DMS79 (cell line): ENCODE measurements around the gene PIGP.
"Not testable (repeated sequence)": the region's sequence is repeated elsewhere in the genome, so short reads cannot be mapped to it uniquely, and the experiment has no call there.

Source experiments
- DNase-seq: peaks from one replicate; lab custom pipeline; 2025; lab: John Stamatoyannopoulos, UW

PIGP gene

DNA sequence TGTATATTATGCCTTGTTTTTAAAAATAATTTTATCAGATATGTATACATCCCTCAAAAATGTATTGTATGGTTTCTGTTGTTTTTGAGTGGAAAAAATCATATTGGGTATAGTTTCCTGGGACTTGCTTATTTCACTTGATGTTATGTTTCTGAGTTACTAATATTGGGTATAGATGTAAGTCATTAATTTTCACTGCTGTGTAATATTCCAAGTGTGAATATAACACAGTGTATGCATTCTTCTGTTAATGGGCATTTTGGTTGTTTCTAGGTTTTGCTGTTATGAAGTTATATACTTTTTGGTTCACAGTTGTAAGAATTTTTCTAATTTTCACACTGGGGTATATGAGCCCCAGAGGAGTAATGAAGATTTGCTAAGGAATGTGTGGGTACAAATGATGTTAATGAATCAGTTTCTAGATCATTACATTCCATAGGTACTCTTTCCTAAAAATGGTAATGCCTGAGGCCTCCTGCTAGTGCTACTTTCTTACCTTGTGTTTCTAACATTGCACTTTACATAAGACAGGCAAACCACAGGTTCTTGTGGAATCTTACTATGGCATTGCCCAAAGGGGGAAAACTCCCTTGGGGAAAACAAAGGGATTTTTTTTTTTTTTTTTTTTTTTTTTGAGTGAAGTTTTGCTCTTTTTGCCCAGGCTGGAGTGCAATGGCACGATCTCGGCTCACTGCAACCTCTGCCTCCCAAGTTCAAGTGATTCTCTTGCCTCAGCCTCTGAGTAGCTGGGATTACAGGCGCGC is 3.4 kb upstream of the PIGP start:
- DNase-seq = no peak

DNA sequence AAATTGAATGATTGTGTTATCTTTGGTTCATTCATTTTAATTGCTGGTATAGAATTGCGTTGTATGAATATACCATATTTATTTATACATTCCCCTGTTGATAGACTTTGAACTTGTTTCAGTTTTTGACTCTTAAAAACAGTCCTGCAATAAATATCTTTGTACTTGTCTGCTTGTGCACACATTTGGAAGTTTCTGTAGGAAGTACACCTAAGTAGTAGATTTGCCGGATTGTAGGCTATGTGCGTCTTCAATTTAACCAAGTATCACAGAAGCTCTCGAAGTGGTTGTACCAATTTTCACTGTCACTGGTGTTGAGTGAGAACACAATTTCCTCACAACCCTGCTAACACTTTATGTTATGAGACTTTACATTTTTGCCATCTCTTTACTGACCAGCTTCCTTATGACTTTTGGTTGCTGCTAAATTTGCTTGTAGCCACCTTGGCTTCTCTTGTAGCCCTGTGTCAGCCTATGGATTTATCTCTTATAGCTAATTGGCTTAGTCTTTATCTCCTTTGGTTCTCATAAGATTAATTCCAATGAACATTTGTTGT is 2.4 kb upstream of the PIGP start:
- DNase-seq = no peak

DNA sequence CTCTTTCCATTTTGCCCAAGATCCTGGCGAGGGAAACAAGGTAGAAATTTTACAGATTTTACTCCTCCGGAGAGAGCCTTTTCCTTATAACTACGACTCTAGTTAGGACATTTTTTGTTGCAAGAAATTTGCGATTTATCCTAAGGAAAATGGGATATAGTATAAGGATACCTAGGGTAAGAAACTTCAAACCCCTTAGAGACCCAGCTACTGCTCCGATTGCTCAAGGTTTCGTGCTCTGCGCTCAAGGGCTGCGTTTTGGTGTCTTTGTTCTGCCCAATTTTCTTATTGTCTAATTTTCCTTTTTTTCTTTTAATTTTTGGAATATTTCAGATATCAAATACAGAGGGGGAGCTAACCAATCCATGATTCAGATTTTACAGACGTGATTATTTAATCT is 1.7 kb upstream of the PIGP start:
- no peak for DNase-seq

DNA sequence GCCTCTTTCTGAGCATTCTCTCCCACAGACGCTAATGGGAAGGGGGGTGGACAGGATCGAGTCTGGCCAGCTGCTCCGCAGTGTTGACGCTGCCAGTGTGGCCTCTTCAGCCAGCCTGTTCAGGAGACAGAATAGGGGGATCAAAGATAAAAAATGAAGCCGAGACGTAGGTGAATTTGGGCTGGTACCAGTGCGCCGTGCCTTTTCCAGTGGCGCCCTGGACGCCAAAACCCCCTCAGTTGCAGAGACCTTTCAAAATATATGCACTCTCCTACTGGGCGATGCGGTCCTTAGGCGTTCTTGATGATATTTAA is 1.3 kb upstream of the PIGP start:
- no peak for DNase-seq

DNA sequence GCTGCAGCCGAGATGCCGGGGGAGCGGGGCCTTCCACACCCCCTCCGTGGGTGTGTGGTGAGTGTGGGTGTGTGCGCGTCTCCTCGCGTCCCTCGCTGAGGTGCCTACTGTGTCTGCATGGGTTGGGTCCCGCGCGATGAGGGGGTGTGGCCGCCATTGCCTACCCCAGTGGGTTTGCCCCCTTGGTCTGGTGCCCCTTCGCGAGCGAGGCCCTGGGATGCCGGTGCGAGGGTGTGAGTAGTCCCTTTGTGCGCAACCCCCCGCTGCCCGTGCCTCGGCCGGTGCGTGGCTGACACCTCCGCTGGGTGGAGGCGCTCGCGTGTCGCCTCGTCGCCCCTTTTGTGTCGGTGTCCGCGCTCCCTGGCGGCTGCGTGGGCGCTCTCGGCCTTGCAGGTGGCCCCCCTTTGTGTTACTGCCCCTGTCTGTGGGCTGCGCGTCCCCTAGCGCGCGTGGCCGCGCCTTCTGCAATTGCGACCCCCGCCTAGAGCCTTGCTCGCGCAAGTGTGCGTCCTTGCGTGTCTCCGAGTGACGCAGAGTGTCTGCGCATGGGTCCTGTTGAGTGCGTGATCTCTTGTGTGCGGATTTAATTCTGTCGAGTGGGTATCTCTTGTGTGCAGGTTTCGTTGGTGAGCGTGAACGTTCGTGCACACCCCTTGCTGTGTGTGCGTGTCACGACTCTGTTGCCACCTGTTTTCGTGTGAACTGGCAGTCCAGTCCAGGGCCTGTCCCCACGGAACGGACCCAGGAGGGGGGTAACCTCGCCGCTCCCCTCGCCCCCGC is 736 bp upstream of the PIGP start:
- peak; percentile 39 for DNase-seq

DNA sequence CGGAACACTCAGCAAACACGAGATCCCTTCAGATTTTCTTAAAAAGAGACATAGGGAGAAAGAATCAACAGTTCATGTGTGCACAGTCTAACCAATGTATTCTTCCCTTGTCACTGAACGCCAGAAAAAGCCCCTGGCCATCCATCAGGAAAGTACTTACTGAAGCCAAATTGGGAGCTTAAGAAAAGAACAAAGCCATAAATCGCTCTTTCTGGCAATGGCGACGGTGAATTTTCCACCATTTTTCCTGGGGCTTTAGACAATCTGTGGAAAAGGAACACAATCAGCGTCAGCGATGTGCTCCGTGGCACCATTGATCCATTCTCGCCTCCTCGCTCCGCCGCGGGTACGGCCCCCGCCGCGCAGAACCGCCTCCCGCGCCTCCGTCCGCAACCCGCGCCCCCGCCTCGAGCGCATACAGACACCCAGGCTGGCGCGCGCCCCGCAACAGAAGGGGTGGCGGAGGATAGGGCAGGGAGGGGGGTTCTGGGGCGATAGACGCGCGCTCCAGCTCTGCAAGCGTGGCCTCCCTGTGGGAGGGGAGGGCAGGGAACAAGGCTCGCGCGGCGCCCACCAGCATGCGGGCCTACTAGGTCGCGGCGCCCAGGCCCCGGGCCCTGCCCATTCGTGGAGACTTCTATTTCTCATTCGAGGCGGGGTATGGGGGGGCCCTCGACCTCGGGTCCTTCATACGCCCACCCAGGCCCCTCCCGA is 440 bp downstream of the PIGP start:
- peak; percentile 77 for DNase-seq

DNA sequence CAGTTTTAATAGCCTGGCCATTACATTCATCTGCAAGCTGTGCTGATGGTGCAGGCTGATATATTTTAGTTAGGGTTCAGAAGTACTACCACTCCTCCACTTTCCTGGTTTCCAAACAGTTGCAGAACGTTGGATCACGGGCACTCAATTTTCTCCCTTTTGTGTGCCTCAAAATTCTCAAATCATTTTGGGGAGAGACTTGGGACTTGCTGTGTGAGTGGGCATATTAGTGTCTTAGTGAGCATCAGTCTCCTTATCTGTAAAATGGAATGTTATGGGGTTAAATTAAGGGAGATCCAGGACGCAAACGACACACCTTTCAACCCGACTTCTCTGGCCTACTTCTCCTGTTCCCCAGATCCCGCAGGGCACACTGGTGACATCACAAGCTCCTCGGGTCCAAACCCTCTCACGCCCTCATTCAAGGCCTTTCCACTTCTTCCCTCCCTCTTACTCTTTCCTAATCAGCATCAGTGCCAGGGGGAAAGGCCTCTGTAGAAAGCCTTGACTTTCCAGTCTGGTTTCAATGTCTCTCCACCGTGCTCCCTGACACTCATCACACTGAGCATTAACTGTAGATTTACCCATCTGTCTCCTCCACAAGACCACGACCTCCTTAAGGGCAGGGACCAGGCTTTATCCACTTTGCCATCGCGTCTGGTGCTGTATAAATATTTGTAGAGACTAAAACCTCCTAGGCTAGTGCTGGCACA is 1.2 kb downstream of the PIGP start:
- peak; percentile 57 for DNase-seq

DNA sequence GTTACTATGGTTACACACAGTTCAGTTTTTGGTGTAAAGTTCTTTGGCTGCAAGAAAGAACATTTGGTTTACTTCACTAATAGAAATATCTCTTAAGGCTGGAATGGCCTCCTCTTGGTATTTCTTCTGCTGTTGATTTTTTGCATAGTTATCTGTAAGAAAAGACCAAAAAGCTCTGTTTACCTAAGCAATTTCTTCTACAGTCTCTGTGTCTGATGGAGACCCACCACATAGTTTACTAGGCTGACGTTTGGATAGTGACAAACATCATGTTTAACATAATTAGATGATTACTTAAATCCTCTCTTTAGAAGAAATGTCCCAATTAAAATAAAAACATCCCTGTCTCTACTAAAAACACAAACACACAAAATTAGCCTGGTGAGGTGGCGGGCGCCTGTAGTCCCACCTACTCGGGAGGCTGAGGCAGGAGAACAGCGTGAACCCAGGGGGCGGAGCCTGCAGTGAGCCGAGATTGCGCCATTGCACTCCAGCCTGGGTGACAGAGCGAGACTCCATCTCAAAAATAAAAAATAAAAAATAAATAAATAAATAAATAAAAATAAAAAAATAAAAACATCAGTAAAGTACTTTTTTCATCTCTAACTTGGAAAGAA is 7.2 kb downstream of the PIGP start:
- no peak for DNase-seq

DNA sequence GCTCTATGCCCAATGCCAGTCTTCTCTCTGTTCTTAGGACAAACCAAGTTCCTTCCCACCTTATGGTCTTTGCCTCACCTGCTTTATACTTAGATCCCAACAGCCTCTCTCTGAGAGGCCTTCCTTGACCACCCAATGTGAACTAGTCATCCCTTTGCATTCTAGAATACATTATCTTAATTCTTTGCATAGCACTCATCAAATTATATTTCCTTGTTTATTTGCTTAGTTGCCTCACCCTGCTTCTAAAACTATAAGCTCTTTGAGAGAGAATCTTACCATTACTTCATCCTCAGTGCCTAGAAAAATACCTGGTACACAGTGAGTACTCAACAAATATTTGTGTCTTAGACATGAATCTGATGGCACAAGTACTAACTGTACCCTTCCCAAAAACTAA is 8.0 kb downstream of the PIGP start:
- DNase-seq = no peak

DNA sequence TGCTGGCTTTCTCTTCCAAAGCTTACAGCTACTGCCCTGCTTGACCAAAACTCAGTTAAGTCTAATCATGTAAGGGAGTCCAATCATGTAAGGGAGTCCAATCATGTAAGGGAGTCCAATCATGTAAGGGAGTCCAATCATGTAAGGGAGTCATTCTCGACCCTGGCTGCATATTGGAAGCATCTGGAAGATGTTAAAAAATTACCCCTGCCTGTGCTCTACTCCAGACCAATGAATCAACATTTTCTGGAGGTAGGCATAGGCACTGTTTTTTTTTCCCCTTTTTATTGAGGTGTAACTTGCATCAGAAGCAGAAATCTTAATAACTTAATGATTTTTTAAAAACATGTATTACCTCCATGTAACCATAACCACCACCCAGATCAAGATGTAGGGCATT is 9.4 kb downstream of the PIGP start:
- DNase-seq = no peak

DNA sequence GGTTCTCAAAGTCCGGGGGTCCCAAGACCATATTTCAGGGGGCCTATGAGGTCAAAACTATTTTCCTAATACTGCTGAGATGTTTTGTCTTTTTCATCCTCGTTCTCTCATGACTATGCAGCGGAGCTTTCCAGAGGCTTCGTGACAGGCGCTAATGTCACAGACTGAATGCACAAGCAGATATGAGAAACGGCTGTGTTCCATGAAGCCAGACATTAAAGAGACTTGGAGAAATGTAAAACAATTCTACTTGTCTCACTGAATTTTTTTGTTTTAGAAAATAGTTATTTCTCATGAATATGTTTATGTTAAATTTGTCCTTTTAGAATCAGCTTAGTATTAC is 10.3 kb downstream of the PIGP start:
- DNase-seq = no peak

DNA sequence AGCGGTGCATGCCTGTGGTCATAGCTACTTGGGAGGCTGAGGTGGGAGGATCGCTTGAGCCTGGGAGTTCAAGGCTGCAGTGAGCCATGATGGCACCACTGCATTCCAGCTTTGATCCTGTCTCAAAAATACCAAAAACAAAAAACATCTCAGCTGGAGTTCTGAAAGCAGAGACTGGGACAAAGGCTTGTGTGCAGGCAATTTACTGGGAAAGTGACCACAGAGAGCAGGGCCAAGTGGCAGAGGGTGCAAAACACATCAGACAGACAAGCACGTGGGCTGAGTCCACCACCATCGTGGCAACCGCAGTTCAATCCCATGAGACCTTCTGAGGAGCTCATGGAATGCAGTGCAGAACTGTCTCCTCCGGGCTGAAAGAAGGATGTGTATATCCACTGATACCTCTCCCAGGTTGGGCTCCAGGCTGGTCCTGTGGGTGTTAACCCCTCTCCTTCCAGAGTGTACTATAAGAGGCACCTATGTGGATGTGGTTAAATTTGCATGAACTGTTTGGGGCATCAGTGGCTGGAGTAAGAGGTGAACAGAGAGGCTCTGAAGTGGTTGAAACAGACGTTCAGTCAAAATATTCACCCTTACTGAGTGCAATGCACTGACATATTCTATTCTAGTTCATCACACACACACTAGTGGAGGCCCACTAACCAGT is 10.8 kb downstream of the PIGP start:
- DNase-seq = no peak

DNA sequence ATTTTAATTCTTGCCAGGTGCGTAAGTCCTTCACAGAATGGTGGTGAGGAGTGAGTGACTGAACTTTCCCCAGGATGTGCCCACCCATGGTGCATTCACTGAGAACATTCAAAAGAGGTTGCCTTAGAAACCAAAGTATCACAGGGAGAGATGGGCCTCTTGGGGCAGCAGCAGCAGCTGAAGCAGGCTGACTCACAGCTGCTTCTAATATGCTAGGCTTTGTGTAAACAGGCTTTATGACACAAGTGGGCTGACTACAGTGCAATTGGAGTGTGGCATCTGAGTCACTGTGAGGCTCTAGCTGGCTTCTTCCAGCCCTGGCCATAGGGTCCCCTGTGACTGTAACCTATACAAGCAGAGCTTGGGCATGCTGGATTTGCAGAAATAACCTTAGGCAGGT is 12.6 kb downstream of the PIGP start:
- peak; percentile 96 for DNase-seq

DNA sequence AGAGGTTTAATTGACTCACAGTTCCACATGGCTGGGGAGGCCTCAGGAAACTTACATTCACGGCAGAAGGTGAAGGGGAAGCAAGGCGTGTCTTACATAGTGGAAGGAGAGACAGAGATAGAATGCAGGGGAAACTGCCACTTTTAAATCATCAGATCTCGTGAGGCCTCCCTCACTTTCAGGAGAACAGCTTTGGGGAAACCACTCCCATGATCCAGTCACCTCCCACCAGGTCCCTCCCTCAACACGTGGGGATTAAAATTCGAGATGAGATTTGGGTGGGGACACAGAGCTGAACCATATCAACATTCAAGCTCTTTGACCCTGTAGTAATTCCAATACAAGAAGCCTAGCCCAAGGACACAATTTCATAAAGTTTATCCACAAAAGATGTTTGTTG is 13.7 kb downstream of the PIGP start:
- no peak for DNase-seq

DNA sequence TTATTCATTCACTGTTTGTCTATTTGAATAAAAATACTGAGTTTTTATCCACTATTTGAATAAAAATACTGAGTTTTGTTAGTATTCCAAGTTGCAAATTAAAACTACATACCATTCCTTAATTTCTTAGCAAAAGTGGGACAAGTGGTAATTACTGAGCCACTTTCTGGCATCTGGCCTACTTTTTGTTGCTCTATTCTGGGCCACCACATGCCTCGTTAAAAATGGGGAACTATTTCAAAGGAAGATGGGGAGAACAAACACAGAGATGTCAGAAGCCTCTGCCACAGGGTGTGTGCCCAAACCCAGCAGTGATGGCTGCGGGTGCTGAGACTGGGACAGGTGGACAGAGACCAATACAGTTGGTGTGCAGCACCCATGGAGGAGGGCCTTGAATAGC is 14.6 kb downstream of the PIGP start:
- no peak for DNase-seq

DNA sequence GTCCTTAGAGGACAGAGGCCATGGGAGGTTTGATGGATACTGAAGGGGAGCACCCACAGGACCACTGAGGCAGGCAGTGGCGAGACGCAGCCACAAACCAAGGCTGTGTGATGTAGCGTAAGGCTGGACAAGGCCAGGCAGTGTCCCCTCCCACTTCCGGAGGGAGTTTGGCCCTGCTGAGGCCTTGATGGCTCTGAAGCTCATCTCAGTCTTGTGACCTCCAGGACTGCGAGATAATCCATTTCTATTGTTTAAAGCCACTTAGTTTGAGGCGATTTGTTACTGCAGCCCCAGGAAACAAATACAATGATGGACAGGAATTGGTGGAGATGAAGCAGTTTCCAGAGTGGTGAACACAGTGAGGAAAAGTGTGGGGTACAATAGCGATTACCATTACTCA is 15.3 kb downstream of the PIGP start:
- DNase-seq = no peak

DNA sequence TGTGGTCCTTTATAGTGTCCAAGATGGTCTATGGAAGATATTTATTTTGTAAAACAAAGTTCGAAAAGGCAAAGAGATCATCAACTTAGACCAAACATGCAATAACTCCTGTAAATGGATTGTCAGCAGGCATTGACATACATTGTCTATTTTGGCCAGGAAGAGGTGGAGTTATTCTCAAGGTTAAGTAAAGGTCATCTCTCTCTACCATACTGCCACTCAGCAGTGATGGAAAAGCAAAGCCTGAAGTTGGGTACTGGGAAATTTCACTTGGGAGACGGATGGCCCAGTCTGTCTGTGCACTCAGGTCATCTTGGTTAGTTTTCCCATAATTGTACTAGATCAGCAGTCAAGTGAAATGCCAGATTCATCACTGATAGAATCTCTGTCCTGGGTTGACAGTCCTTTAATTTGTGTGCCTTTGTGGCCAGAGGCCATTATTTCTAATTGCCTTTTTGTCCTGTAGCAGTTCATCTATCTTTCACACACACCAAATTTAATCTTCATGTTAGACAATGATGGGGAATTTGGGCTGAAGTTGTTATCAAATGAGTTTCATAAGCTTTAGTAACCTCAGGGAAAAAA is 17.5 kb downstream of the PIGP start:
- no peak for DNase-seq

DNA sequence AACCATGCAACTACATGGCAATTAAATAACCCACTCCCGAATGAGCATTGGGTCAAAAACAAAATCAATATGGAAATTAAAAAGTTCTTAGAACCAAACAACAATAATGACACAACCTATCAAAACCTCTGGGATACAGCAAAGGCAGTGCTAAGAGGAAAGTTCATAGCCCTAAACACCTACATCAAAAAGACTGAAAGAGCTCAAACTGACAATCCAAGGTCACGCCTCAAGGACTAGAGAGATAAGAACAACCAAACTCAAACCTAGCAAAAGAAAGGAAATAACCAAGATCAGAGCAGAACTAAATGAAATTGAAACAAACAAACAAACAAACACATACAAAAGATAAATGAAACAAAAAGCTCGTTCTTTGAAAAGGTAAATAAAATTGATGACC is 23.1 kb downstream of the PIGP start:
- DNase-seq = not testable (repeated sequence)

DNA sequence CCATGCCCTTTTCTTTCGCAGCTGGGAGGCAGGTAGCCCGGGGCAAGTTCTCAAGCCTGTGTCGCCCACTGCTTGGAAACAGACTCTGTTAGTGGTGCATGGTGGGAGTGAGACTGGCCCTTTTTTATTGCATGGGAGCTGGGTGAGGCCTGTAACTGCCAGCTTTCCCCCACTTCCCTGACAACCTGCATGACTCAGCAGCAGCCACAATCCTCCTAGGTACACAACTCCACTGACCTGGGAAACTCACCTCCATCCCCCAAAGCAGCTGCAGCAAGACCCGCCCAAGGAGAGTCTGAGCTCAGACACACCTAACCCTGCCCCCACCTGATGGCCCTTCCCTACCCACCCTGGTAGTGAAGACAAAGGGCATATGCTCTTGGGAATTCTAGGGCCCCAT is 25.8 kb downstream of the PIGP start:
- DNase-seq = no peak

DNA sequence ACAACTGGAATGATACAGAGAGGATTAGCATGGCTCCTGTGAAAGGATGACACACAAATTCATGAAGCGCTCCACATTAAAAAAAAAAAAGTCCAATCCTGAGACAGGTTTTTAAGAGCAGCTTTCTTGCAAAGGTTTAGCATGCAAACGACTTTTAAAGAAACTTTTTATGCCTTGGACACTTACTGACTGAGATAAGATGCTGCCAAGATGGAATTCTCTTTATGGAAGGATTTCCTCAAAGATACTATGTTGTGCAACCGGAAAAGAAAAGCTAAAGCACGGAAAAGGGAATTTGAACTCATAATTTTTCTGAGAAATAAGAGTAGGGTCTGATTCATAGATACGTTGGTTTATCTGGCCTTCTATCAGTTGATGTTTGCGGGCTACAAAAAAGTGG is 27.3 kb downstream of the PIGP start:
- DNase-seq = no peak

DNA sequence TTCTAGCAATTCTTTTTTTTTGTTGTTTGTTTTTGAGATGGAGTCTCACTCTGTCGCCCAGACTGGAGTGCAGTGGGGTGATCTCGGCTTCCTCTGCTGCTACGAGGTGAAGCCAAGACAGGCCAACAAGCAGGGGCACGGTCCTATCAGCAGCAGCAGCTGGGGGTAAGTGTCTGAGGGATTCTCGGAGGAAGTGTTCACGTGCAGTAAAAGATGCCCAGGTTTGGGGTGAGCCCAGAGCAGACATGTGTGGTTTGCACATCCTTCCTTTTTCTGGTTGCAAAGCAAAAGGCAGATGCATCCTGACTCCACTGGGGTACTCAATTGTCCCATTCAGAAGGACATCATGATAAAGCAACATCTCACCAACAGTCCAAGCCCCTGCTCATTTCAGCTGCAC is 27.7 kb downstream of the PIGP start:
- DNase-seq = no peak
